Measurements from ENCODE around the gene MRTFA.

GRCh38 chr22:40469181-40469580 is 167.3 kb downstream of the MRTFA start:
- no peak for TF ChIP-seq CTCF (IDR thresholded peaks at IDR 0.05)
- no peak for TF ChIP-seq POLR2A (IDR thresholded peaks at IDR 0.05)
- no peak for TF ChIP-seq POLR2AphosphoS5 (IDR thresholded peaks at IDR 0.05)
- no peak for TF ChIP-seq EP300 (IDR thresholded peaks at IDR 0.05)
